Naive thymus-derived CD4-positive, alpha-beta T cell (primary cell): ENCODE results near the gene CACHD1. TPM values are rescaled to one million over a fixed set of nuclear protein-coding genes. Genes with fewer than 3 reads are reported as not detected.
A peak's percentile ranks its signal among the peaks of the same experiment; 100 is the strongest.

Source experiments
- ATAC-seq: fragments of 150-1000 bp; cut with Tn5 transposase; 2 replicates; pipeline ENCODE4 v1.10.0; 2021; ENCODE audit warnings: mild to moderate bottlenecking, moderate library complexity
- CTCF ChIA-PET: fragments of 350-600 bp; sonication (Branson Sonifier 250); formaldehyde crosslinking; loops from one replicate; lab custom pipeline; 2021; ENCODE audit warnings: antibody characterized with exemption; lab: Charles Lee
- POLR2A ChIA-PET: fragments of 350-600 bp; sonication (Branson Sonifier 250); formaldehyde crosslinking; loops from one replicate; lab custom pipeline; 2021; ENCODE audit warnings: antibody characterized with exemption, inconsistent platforms; lab: Charles Lee
- DNase-seq, 9 donors: peaks; one replicate each; pipeline versions ENCODE4 v3.0.0 to v3.0.0-alpha.2; 2020 to 2022; ENCODE audit warnings: mixed read lengths in 1 of 9
- H3K27ac ChIP-seq: one replicate; pipeline ENCODE4 v1.7.0; 2013; ENCODE audit warnings: mild to moderate bottlenecking, low read depth, low read length, moderate library complexity
- H3K27me3 ChIP-seq, 2 donors: one replicate each; pipeline ENCODE4 v1.7.0; 2013; ENCODE audit warnings: low read length in 2 of 2, mild to moderate bottlenecking in 2 of 2, moderate library complexity in 2 of 2; ENCODE audit not compliant: control insufficient read depth in 2 of 2, insufficient read depth in 2 of 2
- H3K36me3 ChIP-seq, 3 experiments: 1 replicate in 2 of 3; 2 replicates in 1 of 3; pipeline ENCODE4 v1.7.0; 2013; ENCODE audit warnings: low read length in 3 of 3, mild to moderate bottlenecking in 3 of 3, moderate library complexity in 1 of 3; ENCODE audit not compliant: insufficient read depth in 3 of 3, control insufficient read depth in 2 of 3
- H3K4me1 ChIP-seq, 2 donors: one replicate each; pipeline ENCODE4 v1.7.0; 2013; ENCODE audit warnings: low read length in 2 of 2, mild to moderate bottlenecking in 2 of 2, moderate library complexity in 1 of 2; ENCODE audit not compliant: control insufficient read depth in 2 of 2, insufficient read depth in 2 of 2
- H3K4me3 ChIP-seq: 2 replicates; pipeline ENCODE4 v1.7.0; 2013; ENCODE audit warnings: mild to moderate bottlenecking, low read length
- H3K9me3 ChIP-seq, 3 experiments: 1 replicate in 2 of 3; 2 replicates in 1 of 3; pipeline ENCODE4 v1.7.0; 2013; ENCODE audit warnings: low read length in 3 of 3; ENCODE audit not compliant: control insufficient read depth in 2 of 3
- H3K27ac Mint-ChIP-seq, 9 donors: one replicate each; pipeline ENCODE4 v1.8.0; 2020 to 2022; ENCODE audit warnings: mixed read lengths in 9 of 9, mild to moderate bottlenecking in 8 of 9, moderate library complexity in 5 of 9, inconsistent platforms in 2 of 9
- H3K27me3 Mint-ChIP-seq, 5 donors: one replicate each; pipeline ENCODE4 v1.8.0; 2021 to 2022; ENCODE audit warnings: mixed read lengths in 5 of 5, mild to moderate bottlenecking in 1 of 5
- H3K36me3 Mint-ChIP-seq, 5 donors: one replicate each; pipeline ENCODE4 v1.8.0; 2020 to 2022; ENCODE audit warnings: mixed read lengths in 5 of 5, mild to moderate bottlenecking in 3 of 5, inconsistent platforms in 1 of 5
- H3K4me1 Mint-ChIP-seq, 7 donors: one replicate each; pipeline ENCODE4 v1.8.0; 2020 to 2022; ENCODE audit warnings: mixed read lengths in 7 of 7, mild to moderate bottlenecking in 3 of 7, inconsistent platforms in 1 of 7
- H3K4me3 Mint-ChIP-seq, 10 donors: one replicate each; pipeline ENCODE4 v1.8.0; 2020 to 2022; ENCODE audit warnings: mild to moderate bottlenecking in 10 of 10, mixed read lengths in 10 of 10, moderate library complexity in 6 of 10, inconsistent platforms in 2 of 10
- H3K9me3 Mint-ChIP-seq, 11 donors: one replicate each; pipeline ENCODE4 v1.8.0; 2020 to 2022; ENCODE audit warnings: mixed read lengths in 11 of 11, mild to moderate bottlenecking in 4 of 11, inconsistent platforms in 1 of 11, moderate library complexity in 1 of 11
- intact Hi-C, 2 donors: fragments of 100-400 bp; cut with micrococcal nuclease; formaldehyde crosslinking; loops; one replicate each; pipeline ENCODE4 v1.15.1; 2023
- polyA plus RNA-seq, 2 donors: library from polyadenylated mRNA; unstranded; fragments of 300-500 nt; fragmentation: Illumina TruSeq; gene quantifications; one replicate each; pipeline ENCODE4 v1.2.3, GENCODE V29; 2021
- total RNA-seq, 6 experiments: library from RNA in 5 of 6; stranded (reverse) in 5 of 6; gene quantifications; 1 replicate in 5 of 6; 2 replicates in 1 of 6; pipeline ENCODE4 v1.2.3 and lab custom pipeline; 2021 to 2026

CACHD1 gene
- total and polyA plus RNA-seq, 7 experiments from 2014 or later: 0.15 to 9.0 (median 3.4) TPM

GRCh38 chr1:64653466-64653865, 183.5 kb downstream of the CACHD1 start:
- Histone ChIP-seq H3K36me3 (no peaks in the 10 kb centered on the region), H3K27ac (no peak overlapping the region), H3K4me1 (no peaks in the 10 kb centered on the region), H3K9me3 (no peaks in the 10 kb centered on the region), H3K27me3 (peaks cover 0 to 2% of the 10 kb centered on the region in 2 donors), H3K4me3 (no peak overlapping the region)
- ChIA-PET POLR2A (no interaction called here), CTCF (no interaction called here)
- Mint-ChIP-seq H3K36me3 (peaks cover 0 to 37% (median 13%) of the 10 kb centered on the region in 5 donors), H3K4me3 (no peak overlapping the region), H3K4me1 (no peaks in the 10 kb centered on the region), H3K27me3 (peaks cover 0 to 5% (median 0%) of the 10 kb centered on the region in 5 donors), H3K9me3 (peaks cover 0 to 2% (median 0%) of the 10 kb centered on the region in 11 donors), H3K27ac (no peak overlapping the region)
- intact Hi-C loops: loop anchor here in 1 of 2 donors (5.0 kb wide), 1 partner anchor 181 kb away; the partner anchor contains the start of gene CACHD1
- DNase-seq (no peak), ATAC-seq (no peak)

GRCh38 chr1:64654519-64655341, 184.8 kb downstream of the CACHD1 start:
- intact Hi-C loops: loop anchor here in 1 of 2 donors (5.0 kb wide), 1 partner anchor 182 kb away; the partner anchor contains the start of gene CACHD1
- no peak overlapping the region for H3K27ac Mint-ChIP-seq
- H3K4me1 Mint-ChIP-seq: no peaks in the 10 kb centered on the region
- no peak for DNase-seq
- H3K4me3 ChIP-seq: no peak overlapping the region
- ChIA-PET CTCF (no interaction called here), POLR2A (interaction anchor here (0.5 kb wide), 1 partner anchor 108 kb away, joined by 3 read pairs; no protein-coding TSS in a partner anchor)
- H3K9me3 Mint-ChIP-seq: peaks cover 0 to 2% (median 0%) of the 10 kb centered on the region in 11 donors
- no peaks in the 10 kb centered on the region for H3K27me3 ChIP-seq
- peaks cover 0 to 5% (median 0%) of the 10 kb centered on the region in 5 donors for H3K27me3 Mint-ChIP-seq
- H3K4me1 ChIP-seq: no peaks in the 10 kb centered on the region
- no peaks in the 10 kb centered on the region for H3K9me3 ChIP-seq
- H3K36me3 Mint-ChIP-seq: peaks cover 0 to 40% (median 10%) of the 10 kb centered on the region in 5 donors
- no peaks in the 10 kb centered on the region for H3K36me3 ChIP-seq
- no peak for ATAC-seq
- H3K27ac ChIP-seq: no peak overlapping the region
- no peak overlapping the region for H3K4me3 Mint-ChIP-seq

GRCh38 chr1:64655861-64656260, 185.9 kb downstream of the CACHD1 start:
- H3K4me3 Mint-ChIP-seq: no peak overlapping the region

GRCh38 chr1:64659478-64660138, 189.7 kb downstream of the CACHD1 start:
- H3K27me3 Mint-ChIP-seq: peaks cover 0 to 3% (median 0%) of the 10 kb centered on the region in 5 donors
- Histone ChIP-seq H3K27ac (no peak overlapping the region), H3K27me3 (no peaks in the 10 kb centered on the region), H3K4me3 (no peak overlapping the region), H3K9me3 (no peaks in the 10 kb centered on the region), H3K36me3 (no peaks in the 10 kb centered on the region), H3K4me1 (no peaks in the 10 kb centered on the region)
- ChIA-PET POLR2A (no interaction called here), CTCF (interaction anchor here (1.0 kb wide), 1 partner anchor 16 kb away, joined by 3 read pairs; no protein-coding TSS in a partner anchor)
- intact Hi-C loops: no loop called here
- no peak overlapping the region for H3K4me3 Mint-ChIP-seq
- ATAC-seq (no peak), DNase-seq (no peak)
- H3K9me3 Mint-ChIP-seq: no peaks in the 10 kb centered on the region
- H3K27ac Mint-ChIP-seq: peak overlapping the region in 1 of 9 donors; percentile 62
- peaks cover 0 to 47% (median under 1%) of the 10 kb centered on the region in 5 donors for H3K36me3 Mint-ChIP-seq
- H3K4me1 Mint-ChIP-seq: no peaks in the 10 kb centered on the region

More at GRCh38 chr1:64655861-64656260, 185.9 kb downstream of the CACHD1 start:
- intact Hi-C loops: no loop called here
- no peak for ATAC-seq
- POLR2A ChIA-PET: no interaction called here
- H3K27ac Mint-ChIP-seq: no peak overlapping the region
- Histone ChIP-seq H3K4me3 (no peak overlapping the region), H3K4me1 (no peaks in the 10 kb centered on the region), H3K27me3 (no peaks in the 10 kb centered on the region), H3K36me3 (no peaks in the 10 kb centered on the region), H3K9me3 (no peaks in the 10 kb centered on the region), H3K27ac (no peak overlapping the region)
- peaks cover 0 to 42% (median 10%) of the 10 kb centered on the region in 5 donors for H3K36me3 Mint-ChIP-seq
- H3K4me1 Mint-ChIP-seq: no peaks in the 10 kb centered on the region
- peaks cover 0 to 2% (median 0%) of the 10 kb centered on the region in 11 donors for H3K9me3 Mint-ChIP-seq
- no peak for DNase-seq
- CTCF ChIA-PET: no interaction called here
- peaks cover 0 to 5% (median 0%) of the 10 kb centered on the region in 5 donors for H3K27me3 Mint-ChIP-seq

GRCh38 chr1:64663668-64664067, 193.7 kb downstream of the CACHD1 start:
- no peaks in the 10 kb centered on the region for H3K27me3 ChIP-seq
- Mint-ChIP-seq H3K27me3 (peaks cover 0 to 2% (median 0%) of the 10 kb centered on the region in 5 donors), H3K36me3 (peaks cover 0 to 54% (median 9%) of the 10 kb centered on the region in 5 donors), H3K4me1 (no peaks in the 10 kb centered on the region), H3K9me3 (no peaks in the 10 kb centered on the region), H3K27ac (no peak overlapping the region), H3K4me3 (no peak overlapping the region)
- ATAC-seq (no peak), DNase-seq (no peak)
- intact Hi-C loops: no loop called here
- ChIA-PET CTCF (interaction anchor here (0.5 to 0.8 kb wide), 2 partner anchors 10 to 130 kb away, joined by 3 to 4 read pairs; no protein-coding TSS in a partner anchor), POLR2A (interaction anchor here (0.6 kb wide), 1 partner anchor 113 kb away, joined by 5 read pairs; no protein-coding TSS in a partner anchor)
- H3K9me3 ChIP-seq: no peaks in the 10 kb centered on the region
- H3K36me3 ChIP-seq: no peaks in the 10 kb centered on the region
- H3K4me3 ChIP-seq: no peak overlapping the region
- H3K27ac ChIP-seq: no peak overlapping the region
- no peaks in the 10 kb centered on the region for H3K4me1 ChIP-seq

GRCh38 chr1:64664299-64664698, 194.4 kb downstream of the CACHD1 start:
- CTCF ChIA-PET: interaction anchor here (0.5 to 0.8 kb wide), 2 partner anchors 9 to 129 kb away, joined by 3 to 4 read pairs; no protein-coding TSS in a partner anchor
- H3K36me3 Mint-ChIP-seq: peaks cover 0 to 49% (median 9%) of the 10 kb centered on the region in 5 donors

More at GRCh38 chr1:64664299-64664698, 194.4 kb downstream of the CACHD1 start:
- no peaks in the 10 kb centered on the region for H3K9me3 Mint-ChIP-seq
- no peak overlapping the region for H3K27ac Mint-ChIP-seq
- POLR2A ChIA-PET: no interaction called here
- H3K4me3 ChIP-seq: no peak overlapping the region
- DNase-seq (no peak), ATAC-seq (no peak)
- intact Hi-C loops: no loop called here
- H3K27ac ChIP-seq: no peak overlapping the region
- H3K9me3 ChIP-seq: no peaks in the 10 kb centered on the region
- no peaks in the 10 kb centered on the region for H3K36me3 ChIP-seq
- no peaks in the 10 kb centered on the region for H3K27me3 ChIP-seq
- no peaks in the 10 kb centered on the region for H3K4me1 ChIP-seq
- H3K4me1 Mint-ChIP-seq: no peaks in the 10 kb centered on the region
- H3K4me3 Mint-ChIP-seq: no peak overlapping the region
- peaks cover 0 to 3% (median 0%) of the 10 kb centered on the region in 5 donors for H3K27me3 Mint-ChIP-seq
